ENCODE data around the gene C1QTNF9.

C1QTNF9 gene

DNA sequence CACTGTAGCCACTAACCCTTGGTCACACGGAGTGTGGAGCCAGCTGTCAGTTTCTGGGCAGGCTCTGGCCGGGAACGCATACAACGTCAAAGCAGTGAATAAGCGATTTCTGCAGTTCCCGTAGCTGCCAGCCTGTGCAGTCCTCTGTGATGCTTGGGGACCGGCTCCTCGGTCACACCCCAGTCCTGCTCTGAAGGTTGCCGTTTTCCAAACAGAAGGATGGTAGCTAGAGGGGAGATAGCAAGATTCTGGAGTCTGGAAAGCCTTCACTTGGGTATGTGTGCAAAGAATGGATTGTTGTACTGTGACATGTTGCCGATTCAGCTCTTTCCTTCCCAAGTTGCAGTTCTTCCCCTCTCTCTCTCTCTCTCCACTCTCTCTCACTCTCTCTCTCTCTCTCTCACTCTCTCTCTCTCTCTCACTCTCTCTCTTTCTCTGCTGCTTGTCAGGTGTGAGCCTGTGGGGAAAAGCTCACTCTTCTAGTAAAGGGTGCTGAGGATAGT lies 38.7 kb upstream of the C1QTNF9 start (continued):
- TF ChIP-seq, protein P1, sequence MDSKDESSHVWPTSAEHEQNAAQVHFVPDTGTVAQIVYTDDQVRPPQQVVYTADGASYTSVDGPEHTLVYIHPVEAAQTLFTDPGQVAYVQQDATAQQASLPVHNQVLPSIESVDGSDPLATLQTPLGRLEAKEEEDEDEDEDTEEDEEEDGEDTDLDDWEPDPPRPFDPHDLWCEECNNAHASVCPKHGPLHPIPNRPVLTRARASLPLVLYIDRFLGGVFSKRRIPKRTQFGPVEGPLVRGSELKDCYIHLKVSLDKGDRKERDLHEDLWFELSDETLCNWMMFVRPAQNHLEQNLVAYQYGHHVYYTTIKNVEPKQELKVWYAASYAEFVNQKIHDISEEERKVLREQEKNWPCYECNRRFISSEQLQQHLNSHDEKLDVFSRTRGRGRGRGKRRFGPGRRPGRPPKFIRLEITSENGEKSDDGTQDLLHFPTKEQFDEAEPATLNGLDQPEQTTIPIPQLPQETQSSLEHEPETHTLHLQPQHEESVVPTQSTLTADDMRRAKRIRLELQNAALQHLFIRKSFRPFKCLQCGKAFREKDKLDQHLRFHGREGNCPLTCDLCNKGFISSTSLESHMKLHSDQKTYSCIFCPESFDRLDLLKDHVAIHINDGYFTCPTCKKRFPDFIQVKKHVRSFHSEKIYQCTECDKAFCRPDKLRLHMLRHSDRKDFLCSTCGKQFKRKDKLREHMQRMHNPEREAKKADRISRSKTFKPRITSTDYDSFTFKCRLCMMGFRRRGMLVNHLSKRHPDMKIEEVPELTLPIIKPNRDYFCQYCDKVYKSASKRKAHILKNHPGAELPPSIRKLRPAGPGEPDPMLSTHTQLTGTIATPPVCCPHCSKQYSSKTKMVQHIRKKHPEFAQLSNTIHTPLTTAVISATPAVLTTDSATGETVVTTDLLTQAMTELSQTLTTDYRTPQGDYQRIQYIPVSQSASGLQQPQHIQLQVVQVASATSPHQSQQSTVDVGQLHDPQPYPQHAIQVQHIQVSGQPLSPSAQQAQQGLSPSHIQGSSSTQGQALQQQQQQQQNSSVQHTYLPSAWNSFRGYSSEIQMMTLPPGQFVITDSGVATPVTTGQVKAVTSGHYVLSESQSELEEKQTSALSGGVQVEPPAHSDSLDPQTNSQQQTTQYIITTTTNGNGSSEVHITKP (tag by site-specific recombination; IDR thresholded peaks at IDR 0.05): peak; percentile 47; the same call in 1 of the 2 replicates
- 0 out of 2 replicates have a peak, but pooled peaks have one; percentile 12 for TF ChIP-seq ZNF629 (tag by site-specific recombination; IDR thresholded peaks at IDR 0.05)
- TF ChIP-seq ZBTB1 (tag by site-specific recombination; IDR thresholded peaks at IDR 0.05): no peak
- TF ChIP-seq GLIS1 (tag by site-specific recombination; IDR thresholded peaks at IDR 0.05): no peak
- peak; percentile 25; the same call in 1 of the 2 replicates for TF ChIP-seq ZNF664 (tag by site-specific recombination; IDR thresholded peaks at IDR 0.05)
- TF ChIP-seq, protein P2, sequence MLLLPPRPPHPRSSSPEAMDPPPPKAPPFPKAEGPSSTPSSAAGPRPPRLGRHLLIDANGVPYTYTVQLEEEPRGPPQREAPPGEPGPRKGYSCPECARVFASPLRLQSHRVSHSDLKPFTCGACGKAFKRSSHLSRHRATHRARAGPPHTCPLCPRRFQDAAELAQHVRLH (tag by site-specific recombination; IDR thresholded peaks at IDR 0.05): peak; percentile 85
- TF ChIP-seq YY2 (tag by site-specific recombination; IDR thresholded peaks at IDR 0.05): no peak
- TF ChIP-seq, protein P3, sequence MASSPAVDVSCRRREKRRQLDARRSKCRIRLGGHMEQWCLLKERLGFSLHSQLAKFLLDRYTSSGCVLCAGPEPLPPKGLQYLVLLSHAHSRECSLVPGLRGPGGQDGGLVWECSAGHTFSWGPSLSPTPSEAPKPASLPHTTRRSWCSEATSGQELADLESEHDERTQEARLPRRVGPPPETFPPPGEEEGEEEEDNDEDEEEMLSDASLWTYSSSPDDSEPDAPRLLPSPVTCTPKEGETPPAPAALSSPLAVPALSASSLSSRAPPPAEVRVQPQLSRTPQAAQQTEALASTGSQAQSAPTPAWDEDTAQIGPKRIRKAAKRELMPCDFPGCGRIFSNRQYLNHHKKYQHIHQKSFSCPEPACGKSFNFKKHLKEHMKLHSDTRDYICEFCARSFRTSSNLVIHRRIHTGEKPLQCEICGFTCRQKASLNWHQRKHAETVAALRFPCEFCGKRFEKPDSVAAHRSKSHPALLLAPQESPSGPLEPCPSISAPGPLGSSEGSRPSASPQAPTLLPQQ (tag by site-specific recombination; IDR thresholded peaks at IDR 0.05): 0 out of 2 replicates have a peak, but pooled peaks have one; percentile 28
- peak; percentile 99 for TF ChIP-seq ZNF596 (tag by site-specific recombination; IDR thresholded peaks at IDR 0.05)
- TF ChIP-seq ZNF366 (tag by site-specific recombination; conservative IDR thresholded peaks at IDR 0.05): peak; percentile 82
- TF ChIP-seq, protein P4, sequence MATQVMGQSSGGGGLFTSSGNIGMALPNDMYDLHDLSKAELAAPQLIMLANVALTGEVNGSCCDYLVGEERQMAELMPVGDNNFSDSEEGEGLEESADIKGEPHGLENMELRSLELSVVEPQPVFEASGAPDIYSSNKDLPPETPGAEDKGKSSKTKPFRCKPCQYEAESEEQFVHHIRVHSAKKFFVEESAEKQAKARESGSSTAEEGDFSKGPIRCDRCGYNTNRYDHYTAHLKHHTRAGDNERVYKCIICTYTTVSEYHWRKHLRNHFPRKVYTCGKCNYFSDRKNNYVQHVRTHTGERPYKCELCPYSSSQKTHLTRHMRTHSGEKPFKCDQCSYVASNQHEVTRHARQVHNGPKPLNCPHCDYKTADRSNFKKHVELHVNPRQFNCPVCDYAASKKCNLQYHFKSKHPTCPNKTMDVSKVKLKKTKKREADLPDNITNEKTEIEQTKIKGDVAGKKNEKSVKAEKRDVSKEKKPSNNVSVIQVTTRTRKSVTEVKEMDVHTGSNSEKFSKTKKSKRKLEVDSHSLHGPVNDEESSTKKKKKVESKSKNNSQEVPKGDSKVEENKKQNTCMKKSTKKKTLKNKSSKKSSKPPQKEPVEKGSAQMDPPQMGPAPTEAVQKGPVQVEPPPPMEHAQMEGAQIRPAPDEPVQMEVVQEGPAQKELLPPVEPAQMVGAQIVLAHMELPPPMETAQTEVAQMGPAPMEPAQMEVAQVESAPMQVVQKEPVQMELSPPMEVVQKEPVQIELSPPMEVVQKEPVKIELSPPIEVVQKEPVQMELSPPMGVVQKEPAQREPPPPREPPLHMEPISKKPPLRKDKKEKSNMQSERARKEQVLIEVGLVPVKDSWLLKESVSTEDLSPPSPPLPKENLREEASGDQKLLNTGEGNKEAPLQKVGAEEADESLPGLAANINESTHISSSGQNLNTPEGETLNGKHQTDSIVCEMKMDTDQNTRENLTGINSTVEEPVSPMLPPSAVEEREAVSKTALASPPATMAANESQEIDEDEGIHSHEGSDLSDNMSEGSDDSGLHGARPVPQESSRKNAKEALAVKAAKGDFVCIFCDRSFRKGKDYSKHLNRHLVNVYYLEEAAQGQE (tag by site-specific recombination; IDR thresholded peaks at IDR 0.05): peak; percentile 46; the same call in 1 of the 2 replicates
- peak; percentile 41; the same call in 1 of the 2 replicates for TF ChIP-seq FEZF1 (tag by site-specific recombination; IDR thresholded peaks at IDR 0.05)
- TF ChIP-seq KLF16 (tag by site-specific recombination; IDR thresholded peaks at IDR 0.05): peak; percentile 39; the same call in 1 of the 2 replicates
- TF ChIP-seq ZNF76 (tag by site-specific recombination; IDR thresholded peaks at IDR 0.05; ENCODE audit: borderline replicate concordance, low read depth): no peak
- peak; percentile 40; the same call in 1 of the 2 replicates for TF ChIP-seq ZBTB17 (tag by site-specific recombination; IDR thresholded peaks at IDR 0.05)
- peak; percentile 24; the same call in 1 of the 2 replicates for TF ChIP-seq KLF9 (tag by site-specific recombination; IDR thresholded peaks at IDR 0.05; ENCODE audit: low read depth)
- TF ChIP-seq PRDM1 (tag by site-specific recombination; IDR thresholded peaks at IDR 0.05): peak; percentile 99
- 0 out of 2 replicates have a peak, but pooled peaks have one; percentile 10 for TF ChIP-seq ZNF623 (tag by site-specific recombination; IDR thresholded peaks at IDR 0.05)
- TF ChIP-seq ZNF2 (tag by site-specific recombination; IDR thresholded peaks at IDR 0.05): peak; percentile 36; the same call in 1 of the 2 replicates
- TF ChIP-seq ZNF830 (tag by site-specific recombination; IDR thresholded peaks at IDR 0.05; ENCODE audit: low read depth): no peak
- TF ChIP-seq, protein P5, sequence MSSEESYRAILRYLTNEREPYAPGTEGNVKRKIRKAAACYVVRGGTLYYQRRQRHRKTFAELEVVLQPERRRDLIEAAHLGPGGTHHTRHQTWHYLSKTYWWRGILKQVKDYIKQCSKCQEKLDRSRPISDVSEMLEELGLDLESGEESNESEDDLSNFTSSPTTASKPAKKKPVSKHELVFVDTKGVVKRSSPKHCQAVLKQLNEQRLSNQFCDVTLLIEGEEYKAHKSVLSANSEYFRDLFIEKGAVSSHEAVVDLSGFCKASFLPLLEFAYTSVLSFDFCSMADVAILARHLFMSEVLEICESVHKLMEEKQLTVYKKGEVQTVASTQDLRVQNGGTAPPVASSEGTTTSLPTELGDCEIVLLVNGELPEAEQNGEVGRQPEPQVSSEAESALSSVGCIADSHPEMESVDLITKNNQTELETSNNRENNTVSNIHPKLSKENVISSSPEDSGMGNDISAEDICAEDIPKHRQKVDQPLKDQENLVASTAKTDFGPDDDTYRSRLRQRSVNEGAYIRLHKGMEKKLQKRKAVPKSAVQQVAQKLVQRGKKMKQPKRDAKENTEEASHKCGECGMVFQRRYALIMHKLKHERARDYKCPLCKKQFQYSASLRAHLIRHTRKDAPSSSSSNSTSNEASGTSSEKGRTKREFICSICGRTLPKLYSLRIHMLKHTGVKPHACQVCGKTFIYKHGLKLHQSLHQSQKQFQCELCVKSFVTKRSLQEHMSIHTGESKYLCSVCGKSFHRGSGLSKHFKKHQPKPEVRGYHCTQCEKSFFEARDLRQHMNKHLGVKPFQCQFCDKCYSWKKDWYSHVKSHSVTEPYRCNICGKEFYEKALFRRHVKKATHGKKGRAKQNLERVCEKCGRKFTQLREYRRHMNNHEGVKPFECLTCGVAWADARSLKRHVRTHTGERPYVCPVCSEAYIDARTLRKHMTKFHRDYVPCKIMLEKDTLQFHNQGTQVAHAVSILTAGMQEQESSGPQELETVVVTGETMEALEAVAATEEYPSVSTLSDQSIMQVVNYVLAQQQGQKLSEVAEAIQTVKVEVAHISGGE (tag by site-specific recombination; conservative IDR thresholded peaks at IDR 0.05; ENCODE audit: low read depth): 0 out of 2 replicates have a peak, but pooled peaks have one; percentile 24
- TF ChIP-seq ZXDB (tag by site-specific recombination; IDR thresholded peaks at IDR 0.05): peak; percentile 43; the same call in 1 of the 2 replicates

Measured in HEK293 (cell line).